A549 (cell line): ENCODE results near the gene C3orf62. TPM values are rescaled to one million over a fixed set of nuclear protein-coding genes. Genes with fewer than 3 reads are reported as not detected.
A peak's percentile ranks its signal among the peaks of the same experiment; 100 is the strongest.

ENCODE experiments used
- ATAC-seq, 2 experiments: fragments of 200-7000 bp in 1 of 2; fragments of >200 bp in 1 of 2; cut with Nextera tagmentation in 1 of 2; cut with Tn5 transposase in 1 of 2; 3 replicates each; pipeline versions ENCODE4 v1.8.0 to v1.9.1; 2018 to 2020; ENCODE audit warnings: mild to moderate bottlenecking in 1 of 2, moderate library complexity in 1 of 2
- CTCF ChIA-PET: fragments of 300-600 bp; sonication (Branson Sonifier 250); formaldehyde crosslinking; extraction: SDS; loops from one replicate; lab custom pipeline; 2021; ENCODE audit warnings: antibody characterized with exemption, inconsistent platforms; lab: Yijun Ruan, JAX
- POLR2A ChIA-PET: fragments of 350-600 bp; formaldehyde crosslinking; extraction: SDS; loops from one replicate; lab custom pipeline; 2021; ENCODE audit warnings: antibody characterized with exemption, inconsistent platforms; lab: Yijun Ruan, JAX
- DNase-seq, 2 experiments: peaks; one replicate each; pipeline versions ENCODE4 v3.0.0 to v3.0.0-alpha.2; 2011 to 2016; ENCODE audit warnings: low read depth in 1 of 2, low spot score in 1 of 2
- FAIRE-seq: peaks from 2 replicates; lab custom pipeline; 2011; peaks lifted over from hg19 to GRCh38; lab: Jason Lieb, UNC
- H3K27ac ChIP-seq, 2 experiments: fragments of >200 bp; sonication (Bioruptor Twin); formaldehyde crosslinking; 3 replicates each; pipeline ENCODE4 v1.5.1; 2016 to 2017
- H3K4me1 ChIP-seq: fragments of >200 bp; sonication (Bioruptor Twin); formaldehyde crosslinking; 3 replicates; pipeline ENCODE4 v1.6.1; 2016
- H3K4me2 ChIP-seq: fragments of >200 bp; sonication (Bioruptor Twin); formaldehyde crosslinking; 3 replicates; pipeline ENCODE4 v1.6.1; 2016
- H3K4me3 ChIP-seq: fragments of >200 bp; sonication (Bioruptor Twin); formaldehyde crosslinking; 3 replicates; pipeline ENCODE4 v1.5.1; 2016
- H3K9me3 ChIP-seq: fragments of >200 bp; sonication (Bioruptor Twin); formaldehyde crosslinking; 3 replicates; pipeline ENCODE4 v1.6.1; 2016
- CHD2 ChIP-seq: fragments of 150-350 bp; IDR thresholded peaks from 2 replicates; pipeline ENCODE4 v1.6.1; 2014; ENCODE audit warnings: low read length; ENCODE audit not compliant: partially characterized antibody
- EHMT2 ChIP-seq: fragments of 200-600 bp; sonication (generic); IDR thresholded peaks from 2 replicates; pipeline ENCODE4 v1.6.1; 2016; ENCODE audit warnings: antibody characterized with exemption, low read depth, mild to moderate bottlenecking, moderate library complexity
- FOSL2 ChIP-seq, 2 experiments: fragments of 450-650 bp in 1 of 2; fragments of >200 bp in 1 of 2; sonication (Bioruptor Twin) in 1 of 2; formaldehyde crosslinking; IDR thresholded peaks; 2 replicates each; pipeline versions ENCODE4 v1.5.0 to v1.6.1; 2016 to 2020; ENCODE audit warnings: mild to moderate bottlenecking in 1 of 2, moderate library complexity in 1 of 2
- HMGXB4 ChIP-seq: fragments of 250-450 bp; sonication (Bioruptor Pico); IDR thresholded peaks from 2 replicates; pipeline ENCODE4 v1.5.0; 2021; ENCODE audit warnings: mild to moderate bottlenecking, moderate library complexity, borderline replicate concordance
- JUN ChIP-seq, 2 experiments: fragments of >200 bp; sonication (Bioruptor Twin); formaldehyde crosslinking; IDR thresholded peaks; 2 replicates in 1 of 2; 3 replicates in 1 of 2; pipeline ENCODE4 v1.6.1; 2016 to 2017
- MAX ChIP-seq: IDR thresholded peaks from 2 replicates; pipeline ENCODE4 v1.6.1; 2012
- POLR2A ChIP-seq: IDR thresholded peaks from 2 replicates; pipeline ENCODE4 v1.6.1; 2012; ENCODE audit warnings: mild to moderate bottlenecking, low read length
- POLR2AphosphoS2 ChIP-seq: conservative IDR thresholded peaks from 2 replicates; pipeline ENCODE4 v1.6.1; 2012; ENCODE audit warnings: low read length, improper control_type of control experiment, inconsistent platforms
- REST ChIP-seq: fragments of 200-600 bp; sonication (generic); IDR thresholded peaks from 2 replicates; pipeline ENCODE4 v1.6.1; 2016; ENCODE audit warnings: antibody characterized with exemption, mild to moderate bottlenecking, moderate library complexity
- RFX5 ChIP-seq: fragments of 450-650 bp; IDR thresholded peaks from 2 replicates; pipeline ENCODE4 v1.7.1; 2014; ENCODE audit warnings: antibody characterized with exemption, mild to moderate bottlenecking, moderate library complexity
- WGBS: methylation state at CpG from one replicate; pipeline ENCODE4 v1.1.6; 2017; ENCODE audit errors: missing lambda C conversion rate; 5-methylcytosine and 5-hydroxymethylcytosine counted together
- polyA minus RNA-seq: library from RNA; depleted of rRNA, polyadenylated mRNA; stranded (reverse); fragments of >200 nt; gene quantifications from 2 replicates; pipeline ENCODE4 v1.2.3, GENCODE V29; 2011; rRNA and poly(A)+ RNA removed
- polyA plus RNA-seq, 4 experiments: library from polyadenylated mRNA; depleted of rRNA in 3 of 4; stranded (reverse); fragments of >200 nt; fragmentation: RNase III in 1 of 4; extraction: RNeasy Plus Mini Kit Qiagen cat#74134 plus additional on column Dnase treatment in 1 of 4; gene quantifications; 2 replicates in 3 of 4; 3 replicates in 1 of 4; pipeline ENCODE4 v1.2.3, GENCODE V29; 2011 to 2017
- TF ChIP-seq, protein P1 (sequence below): fragments of 150-350 bp; IDR thresholded peaks from 2 replicates; pipeline ENCODE4 v1.6.1; 2014; ENCODE audit warnings: low read depth, mild to moderate bottlenecking, low read length
- TF ChIP-seq, protein P2 (sequence below): IDR thresholded peaks from 2 replicates; pipeline ENCODE4 v1.6.1; 2012; ENCODE audit warnings: low read depth, borderline replicate concordance
- TF ChIP-seq, protein P3 (sequence below): fragments of >200 bp; sonication (Bioruptor Twin); formaldehyde crosslinking; IDR thresholded peaks from 3 replicates; pipeline ENCODE4 v1.5.1; 2016

C3orf62 gene
- 1.9 and 2.0 TPM in 2 replicates for polyA plus RNA-seq (2011; rRNA removed)
- polyA plus RNA-seq (2012; cell fraction: cytosol; rRNA removed), result 1.5 and 2.2 TPM in 2 replicates
- 4.5 and 4.6 TPM in 2 replicates for polyA plus RNA-seq (2012; cell fraction: nucleus; rRNA removed)
- polyA plus RNA-seq (2017; fragmentation: RNase III; extraction: RNeasy Plus Mini Kit Qiagen cat#74134 plus additional on column Dnase treatment), result 1.5 to 2.0 TPM (median 1.7 TPM) in 3 replicates
- 1.2 and 1.7 TPM in 2 replicates for polyA minus RNA-seq

DNA sequence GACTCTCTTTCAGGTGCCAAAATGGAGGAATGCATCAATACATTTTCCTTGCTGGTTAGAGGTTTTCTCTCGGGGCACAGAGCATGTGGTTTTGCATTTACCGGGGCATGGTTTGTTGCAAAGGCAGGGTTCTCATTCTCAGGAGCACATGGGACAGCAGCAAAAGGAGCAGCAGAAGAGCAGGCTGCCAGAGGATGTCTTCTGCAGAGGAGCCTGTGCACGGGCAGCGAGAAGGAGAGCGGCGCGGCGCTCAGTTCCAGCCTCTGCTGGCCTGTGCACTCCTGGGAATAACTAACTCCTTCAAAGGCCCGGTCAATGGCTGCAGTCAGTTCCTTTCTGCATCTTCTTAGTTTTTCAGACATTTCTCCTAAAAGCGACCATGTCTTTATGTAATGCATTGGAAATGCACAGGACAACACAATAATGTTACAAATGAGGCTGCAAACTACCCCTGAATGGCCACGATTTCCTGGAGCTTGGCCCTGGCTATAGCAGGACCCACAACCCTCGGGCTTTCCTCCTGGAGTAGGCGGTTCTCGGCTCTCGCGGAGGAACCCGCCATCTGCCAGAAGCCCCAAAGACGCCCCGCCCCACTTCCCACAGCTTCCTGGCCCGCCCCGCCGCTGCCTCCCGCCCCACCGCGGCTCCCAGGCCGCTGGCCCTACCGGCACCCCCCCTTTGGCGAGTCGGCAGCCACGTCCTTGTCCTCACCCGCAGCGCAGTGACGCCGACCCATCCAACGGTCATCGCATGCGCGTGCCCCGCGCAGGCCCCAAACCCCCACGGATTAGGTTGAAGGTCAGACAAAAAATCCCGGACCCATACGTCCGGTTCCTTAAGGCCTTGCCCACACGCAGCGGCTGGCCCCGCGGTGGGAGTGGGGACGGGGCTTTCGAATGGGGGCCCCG, at the start of gene C3orf62:
TSS of gene C3orf62 (minus strand) at position 758 of the 908 bp plus-strand sequence. CDS start at position 398, 360 bp downstream.
- Histone ChIP-seq H3K4me1 (peaks cover 4% of the 10 kb centered on the region; the same call in 2 of the 3 replicates), H3K4me3 (peak within 1 kb of the TSS; percentile 46), H3K9me3 (no peaks in the 10 kb centered on the region), H3K4me2 (peak within 1 kb of the TSS; percentile 77), H3K27ac (peak within 1 kb of the TSS; percentile 73 to 95)
- TF ChIP-seq REST, result peak; percentile 60; the same call in 1 of the 2 replicates
- TF ChIP-seq, protein P1, sequence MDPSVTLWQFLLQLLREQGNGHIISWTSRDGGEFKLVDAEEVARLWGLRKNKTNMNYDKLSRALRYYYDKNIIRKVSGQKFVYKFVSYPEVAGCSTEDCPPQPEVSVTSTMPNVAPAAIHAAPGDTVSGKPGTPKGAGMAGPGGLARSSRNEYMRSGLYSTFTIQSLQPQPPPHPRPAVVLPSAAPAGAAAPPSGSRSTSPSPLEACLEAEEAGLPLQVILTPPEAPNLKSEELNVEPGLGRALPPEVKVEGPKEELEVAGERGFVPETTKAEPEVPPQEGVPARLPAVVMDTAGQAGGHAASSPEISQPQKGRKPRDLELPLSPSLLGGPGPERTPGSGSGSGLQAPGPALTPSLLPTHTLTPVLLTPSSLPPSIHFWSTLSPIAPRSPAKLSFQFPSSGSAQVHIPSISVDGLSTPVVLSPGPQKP, result no peak
- TF ChIP-seq, protein P2, sequence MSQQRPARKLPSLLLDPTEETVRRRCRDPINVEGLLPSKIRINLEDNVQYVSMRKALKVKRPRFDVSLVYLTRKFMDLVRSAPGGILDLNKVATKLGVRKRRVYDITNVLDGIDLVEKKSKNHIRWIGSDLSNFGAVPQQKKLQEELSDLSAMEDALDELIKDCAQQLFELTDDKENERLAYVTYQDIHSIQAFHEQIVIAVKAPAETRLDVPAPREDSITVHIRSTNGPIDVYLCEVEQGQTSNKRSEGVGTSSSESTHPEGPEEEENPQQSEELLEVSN, result no peak
- no peak for TF ChIP-seq RFX5
- TF ChIP-seq POLR2AphosphoS2, result 0 out of 2 replicates have a peak, but pooled peaks have one; percentile 43
- no peak for TF ChIP-seq EHMT2
- peak in 1 of 2 experiments; percentile 41; a peak in 2 of 5 replicates for TF ChIP-seq JUN (IDR thresholded peaks at IDR 0.05)
- 0 out of 2 replicates have a peak, but pooled peaks have one; percentile 33 for TF ChIP-seq POLR2A
- TF ChIP-seq HMGXB4 (CRISPR knock-in tag), result no peak
- TF ChIP-seq, protein P3, sequence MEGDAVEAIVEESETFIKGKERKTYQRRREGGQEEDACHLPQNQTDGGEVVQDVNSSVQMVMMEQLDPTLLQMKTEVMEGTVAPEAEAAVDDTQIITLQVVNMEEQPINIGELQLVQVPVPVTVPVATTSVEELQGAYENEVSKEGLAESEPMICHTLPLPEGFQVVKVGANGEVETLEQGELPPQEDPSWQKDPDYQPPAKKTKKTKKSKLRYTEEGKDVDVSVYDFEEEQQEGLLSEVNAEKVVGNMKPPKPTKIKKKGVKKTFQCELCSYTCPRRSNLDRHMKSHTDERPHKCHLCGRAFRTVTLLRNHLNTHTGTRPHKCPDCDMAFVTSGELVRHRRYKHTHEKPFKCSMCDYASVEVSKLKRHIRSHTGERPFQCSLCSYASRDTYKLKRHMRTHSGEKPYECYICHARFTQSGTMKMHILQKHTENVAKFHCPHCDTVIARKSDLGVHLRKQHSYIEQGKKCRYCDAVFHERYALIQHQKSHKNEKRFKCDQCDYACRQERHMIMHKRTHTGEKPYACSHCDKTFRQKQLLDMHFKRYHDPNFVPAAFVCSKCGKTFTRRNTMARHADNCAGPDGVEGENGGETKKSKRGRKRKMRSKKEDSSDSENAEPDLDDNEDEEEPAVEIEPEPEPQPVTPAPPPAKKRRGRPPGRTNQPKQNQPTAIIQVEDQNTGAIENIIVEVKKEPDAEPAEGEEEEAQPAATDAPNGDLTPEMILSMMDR, result no peak
- TF ChIP-seq CHD2, result peak; percentile 73
- TF ChIP-seq FOSL2 (IDR thresholded peaks at IDR 0.05), result no peak
- no peak for TF ChIP-seq FOSL2 (CRISPR knock-in tag; IDR thresholded peaks at IDR 0.05)
- peak; percentile 48; the same call in 1 of the 2 replicates for TF ChIP-seq MAX
- FAIRE-seq (no peak), DNase-seq (peak; percentile 28 to 66), ATAC-seq (peak; percentile 87 to 93)
- CTCF ChIA-PET, result no interaction called here
- POLR2A ChIA-PET, result no interaction called here
- WGBS, result 64% methylated on average over 31 of the region's 51 CpGs
